ENCODE measurements around the gene ABCC5. TPM values are rescaled to one million over a fixed set of nuclear protein-coding genes. Genes with fewer than 3 reads are reported as not detected.

Gene ABCC5
- total RNA-seq, 4 donors from 2014 or later = 15.9 to 46.0 (median 23.3) TPM

DNA sequence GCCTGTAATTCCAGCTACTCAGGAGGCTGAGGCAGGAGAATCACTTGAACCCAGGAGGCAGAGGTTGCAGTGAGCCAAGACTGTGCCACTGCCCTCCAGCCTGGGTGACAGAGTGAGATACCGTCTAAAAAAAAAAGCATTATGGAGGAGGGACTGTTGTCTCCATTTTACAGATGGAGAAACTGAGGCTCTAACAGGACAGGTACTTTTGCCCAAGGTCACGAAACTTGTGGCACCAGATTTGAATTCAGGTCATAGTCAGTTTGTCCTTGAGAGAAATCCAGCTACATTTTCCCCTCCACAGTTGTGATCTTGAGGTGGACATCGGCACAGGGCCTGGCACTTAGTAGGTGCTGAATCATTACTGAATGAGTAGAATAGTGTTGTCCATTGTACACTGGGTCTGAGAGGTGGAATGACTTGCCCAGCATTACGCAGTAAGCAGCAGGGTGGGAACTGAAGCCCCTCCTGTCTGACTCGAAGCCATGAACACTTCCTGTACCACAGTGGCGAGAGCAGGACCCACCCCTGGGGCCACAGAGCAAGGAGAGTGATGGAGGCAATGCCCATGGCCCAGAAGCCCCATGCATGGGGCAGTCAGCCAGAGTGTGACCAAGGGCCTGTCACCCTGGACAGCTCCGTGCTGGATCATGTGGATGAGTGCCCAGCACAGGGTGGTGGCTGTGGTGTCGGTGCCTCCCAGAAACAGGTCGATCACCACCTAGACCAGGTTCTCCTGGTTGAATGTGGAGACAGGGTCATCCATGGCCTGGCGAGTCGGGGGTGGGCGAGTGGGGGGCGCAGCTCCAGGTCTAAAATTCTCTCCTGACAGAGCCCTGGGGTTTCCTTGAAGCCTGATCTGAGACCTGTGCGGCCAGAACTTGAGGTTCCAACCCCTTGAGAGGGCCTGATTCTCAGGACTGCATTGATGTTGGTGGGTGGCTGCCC is 112.6 kb downstream of the ABCC5 start:
- Histone ChIP-seq H3K27ac (no peak overlapping the region), H3K9me3 (no peaks in the 10 kb centered on the region), H3K4me1 (no peaks in the 10 kb centered on the region), H3K36me3 (no peaks in the 10 kb centered on the region), H3K27me3 (no peaks in the 10 kb centered on the region), H3K4me3 (no peak overlapping the region)
- no peak for DNase-seq
- TF ChIP-seq, protein P1, sequence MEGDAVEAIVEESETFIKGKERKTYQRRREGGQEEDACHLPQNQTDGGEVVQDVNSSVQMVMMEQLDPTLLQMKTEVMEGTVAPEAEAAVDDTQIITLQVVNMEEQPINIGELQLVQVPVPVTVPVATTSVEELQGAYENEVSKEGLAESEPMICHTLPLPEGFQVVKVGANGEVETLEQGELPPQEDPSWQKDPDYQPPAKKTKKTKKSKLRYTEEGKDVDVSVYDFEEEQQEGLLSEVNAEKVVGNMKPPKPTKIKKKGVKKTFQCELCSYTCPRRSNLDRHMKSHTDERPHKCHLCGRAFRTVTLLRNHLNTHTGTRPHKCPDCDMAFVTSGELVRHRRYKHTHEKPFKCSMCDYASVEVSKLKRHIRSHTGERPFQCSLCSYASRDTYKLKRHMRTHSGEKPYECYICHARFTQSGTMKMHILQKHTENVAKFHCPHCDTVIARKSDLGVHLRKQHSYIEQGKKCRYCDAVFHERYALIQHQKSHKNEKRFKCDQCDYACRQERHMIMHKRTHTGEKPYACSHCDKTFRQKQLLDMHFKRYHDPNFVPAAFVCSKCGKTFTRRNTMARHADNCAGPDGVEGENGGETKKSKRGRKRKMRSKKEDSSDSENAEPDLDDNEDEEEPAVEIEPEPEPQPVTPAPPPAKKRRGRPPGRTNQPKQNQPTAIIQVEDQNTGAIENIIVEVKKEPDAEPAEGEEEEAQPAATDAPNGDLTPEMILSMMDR (IDR thresholded peaks at IDR 0.05) = no peak
- TF ChIP-seq POLR2A (IDR thresholded peaks at IDR 0.05) = no peak
- intact Hi-C loops (cut with DNase I; ENCODE audit: low total_unique reads) = no loop called here

GRCh38 chr3:183898028-183898431 is 119.7 kb downstream of the ABCC5 start:
- no peaks in the 10 kb centered on the region for H3K9me3 ChIP-seq
- H3K4me3 ChIP-seq = no peak overlapping the region
- no peaks in the 10 kb centered on the region for H3K4me1 ChIP-seq
- no peaks in the 10 kb centered on the region for H3K36me3 ChIP-seq
- no peak for DNase-seq
- no peak overlapping the region for H3K27ac ChIP-seq
- H3K27me3 ChIP-seq = no peaks in the 10 kb centered on the region
- intact Hi-C loops (cut with DNase I; ENCODE audit: low total_unique reads) = no loop called here
- TF ChIP-seq POLR2A (IDR thresholded peaks at IDR 0.05) = no peak
- TF ChIP-seq, protein P1 (IDR thresholded peaks at IDR 0.05) = no peak

GRCh38 chr3:183897606-183898005 is 120.1 kb downstream of the ABCC5 start:
- no peaks in the 10 kb centered on the region for H3K4me1 ChIP-seq
- no peak overlapping the region for H3K27ac ChIP-seq
- H3K36me3 ChIP-seq = no peaks in the 10 kb centered on the region
- intact Hi-C loops (cut with DNase I; ENCODE audit: low total_unique reads) = no loop called here
- H3K9me3 ChIP-seq = no peaks in the 10 kb centered on the region
- TF ChIP-seq POLR2A (IDR thresholded peaks at IDR 0.05) = no peak
- TF ChIP-seq, protein P1 (IDR thresholded peaks at IDR 0.05) = no peak
- no peak overlapping the region for H3K4me3 ChIP-seq
- DNase-seq = no peak
- no peaks in the 10 kb centered on the region for H3K27me3 ChIP-seq

DNA sequence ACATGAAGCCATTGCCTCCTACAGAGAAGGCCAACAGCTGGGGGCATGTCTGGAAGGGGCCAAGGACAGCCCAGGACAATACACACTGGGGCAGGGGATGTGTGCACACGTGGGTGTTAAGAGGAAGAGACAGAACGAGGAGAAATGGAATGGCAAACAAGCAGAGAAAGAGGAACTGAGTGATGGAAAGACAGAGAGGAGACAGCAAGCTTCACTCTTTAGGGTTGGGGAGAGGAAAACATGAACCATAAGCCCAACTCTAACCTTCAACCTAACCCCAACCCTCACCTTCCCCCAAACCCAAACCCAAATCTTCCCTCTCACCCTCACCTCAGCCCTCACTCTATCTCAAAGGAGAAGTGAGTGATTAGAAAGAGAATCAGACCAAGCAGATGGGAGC is 121.1 kb downstream of the ABCC5 start:
- no peak for TF ChIP-seq POLR2A (IDR thresholded peaks at IDR 0.05)
- TF ChIP-seq, protein P1 (IDR thresholded peaks at IDR 0.05) = no peak
- H3K36me3 ChIP-seq = no peaks in the 10 kb centered on the region
- no peaks in the 10 kb centered on the region for H3K4me1 ChIP-seq
- DNase-seq = no peak
- no peaks in the 10 kb centered on the region for H3K27me3 ChIP-seq
- no peaks in the 10 kb centered on the region for H3K9me3 ChIP-seq
- H3K27ac ChIP-seq = no peak overlapping the region
- H3K4me3 ChIP-seq = no peak overlapping the region
- intact Hi-C loops (cut with DNase I; ENCODE audit: low total_unique reads) = no loop called here

DNA sequence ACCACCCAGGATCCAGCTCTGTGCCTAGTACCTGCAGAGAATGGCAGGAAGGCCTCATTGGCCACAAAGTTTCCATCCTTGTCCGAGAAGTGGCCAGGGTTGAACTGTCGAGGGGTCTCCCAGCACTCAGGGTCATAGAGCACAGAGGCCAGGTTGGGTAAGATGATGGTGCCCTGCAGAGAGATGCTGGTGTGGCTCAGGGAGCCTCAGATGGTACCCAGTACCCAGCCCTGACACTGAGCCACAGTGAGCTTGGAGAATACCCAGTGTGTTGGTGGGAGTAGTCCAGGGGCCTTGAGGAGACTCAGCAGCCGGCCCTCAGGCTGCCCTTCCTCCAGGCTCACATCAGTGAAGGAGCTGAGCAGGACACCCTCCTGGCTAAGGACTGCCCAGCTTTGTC is 121.5 kb downstream of the ABCC5 start:
- TF ChIP-seq, protein P1 (IDR thresholded peaks at IDR 0.05) = no peak
- no peak for TF ChIP-seq POLR2A (IDR thresholded peaks at IDR 0.05)
- Histone ChIP-seq H3K36me3 (no peaks in the 10 kb centered on the region), H3K4me3 (no peak overlapping the region), H3K4me1 (no peaks in the 10 kb centered on the region), H3K27me3 (no peaks in the 10 kb centered on the region), H3K27ac (no peak overlapping the region), H3K9me3 (no peaks in the 10 kb centered on the region)
- intact Hi-C loops (cut with DNase I; ENCODE audit: low total_unique reads) = no loop called here
- DNase-seq = no peak

All from uterus (tissue), 4 donors.